BLaER1 treated with 17β-estradiol and CSF1 and Interleukin-3, amounts not matched to agents 10 nM and 100 nM (cell line): ENCODE measurements around the gene PLEKHA7.

ENCODE experiments used
- H3K27ac ChIP-seq, 11 experiments: shearing (Covaris generic); formaldehyde crosslinking; 2 replicates each; pipeline ENCODE4 v1.8.1; 2022
- H3K27me3 ChIP-seq, 11 experiments: shearing (Covaris generic); formaldehyde crosslinking; 2 replicates each; pipeline ENCODE4 v1.8.1; 2022
- H3K36me3 ChIP-seq, 11 experiments: shearing (Covaris generic); formaldehyde crosslinking; 2 replicates each; pipeline ENCODE4 v1.8.1; 2022
- H3K4me1 ChIP-seq, 10 experiments: shearing (Covaris generic); formaldehyde crosslinking; 2 replicates each; pipeline ENCODE4 v1.8.1; 2022
- H3K4me2 ChIP-seq, 11 experiments: shearing (Covaris generic); formaldehyde crosslinking; 2 replicates each; pipeline ENCODE4 v1.8.1; 2022
- H3K4me3 ChIP-seq, 10 experiments: shearing (Covaris generic); formaldehyde crosslinking; 2 replicates each; pipeline ENCODE4 v1.8.1; 2022
- H3K9ac ChIP-seq, 11 experiments: shearing (Covaris generic); formaldehyde crosslinking; 2 replicates each; pipeline ENCODE4 v1.8.1; 2022
- H3K9me3 ChIP-seq, 11 experiments: shearing (Covaris generic); formaldehyde crosslinking; replicated peaks in 1 of 11; 2 replicates each; pipeline ENCODE4 v1.8.1; 2022
- H4K20me1 ChIP-seq, 11 experiments: shearing (Covaris generic); formaldehyde crosslinking; 2 replicates each; pipeline ENCODE4 v1.8.1; 2022
- Cebpa-rat ChIP-seq, 11 experiments: shearing (Covaris generic); IDR thresholded peaks; 2 replicates each; pipeline ENCODE4 v1.8.1; 2022

PLEKHA7 gene

DNA sequence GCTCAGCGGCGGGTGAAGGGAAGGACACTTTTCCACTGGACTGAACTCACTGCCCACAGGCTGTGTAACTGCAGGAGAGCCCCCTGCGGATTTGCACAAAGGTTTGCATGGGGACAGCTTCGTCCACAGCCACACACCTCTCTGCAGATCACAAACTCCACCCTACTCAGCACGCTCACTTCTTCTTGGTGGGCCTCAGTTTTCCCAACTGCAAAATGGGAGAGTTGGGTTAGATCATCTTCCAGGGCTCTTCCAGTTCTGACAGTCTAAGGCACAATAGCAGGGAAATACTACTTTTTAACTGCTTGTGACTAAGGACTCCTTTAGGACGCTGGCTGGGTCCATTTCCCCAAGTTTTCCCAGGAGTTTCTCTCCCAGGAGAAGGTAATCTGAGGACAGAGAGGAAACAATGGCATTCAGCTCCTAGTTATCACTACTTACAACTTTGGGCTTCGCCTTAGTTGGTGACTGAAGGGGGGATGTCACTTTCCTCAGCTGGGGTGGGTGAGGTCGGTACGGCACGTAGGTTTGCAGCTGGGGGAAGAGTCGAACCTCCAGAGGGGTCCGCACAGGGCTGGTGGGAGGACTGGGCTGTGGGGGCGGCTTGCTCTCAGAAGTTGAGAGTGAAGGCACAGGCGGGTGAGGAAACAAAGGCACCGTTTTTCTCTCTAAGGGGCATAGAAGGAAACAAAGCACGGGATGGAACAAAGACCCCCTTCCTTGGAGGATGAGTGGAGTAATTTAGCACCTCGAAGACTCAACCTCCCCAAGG lies 220.0 kb downstream of the PLEKHA7 start:
- H3K27ac ChIP-seq, result peak overlapping the region in 6 of 11 experiments; percentile 52 to 83 (median 73); a peak in 9 of 22 replicates
- H3K36me3 ChIP-seq, result no peaks in the 10 kb centered on the region
- H3K4me2 ChIP-seq, result peak overlapping the region in 6 of 11 experiments; percentile 64 to 93 (median 82); a peak in 11 of 22 replicates
- TF ChIP-seq Cebpa-rat (IDR thresholded peaks at IDR 0.05), result no peak
- peak overlapping the region in 1 of 11 experiments; percentile 58; a peak in 1 of 22 replicates for H3K9ac ChIP-seq
- no peaks in the 10 kb centered on the region for H3K27me3 ChIP-seq
- no peaks in the 10 kb centered on the region for H3K9me3 ChIP-seq
- H3K4me1 ChIP-seq, result peaks cover 37 to 78% (median 59%) of the 10 kb centered on the region in 10 experiments
- H4K20me1 ChIP-seq, result 0 out of 22 replicates have a peak, but pooled peaks cover 0 to 4% (median 0%) of the 10 kb centered on the region in 11 experiments
- H3K4me3 ChIP-seq, result no peak overlapping the region

DNA sequence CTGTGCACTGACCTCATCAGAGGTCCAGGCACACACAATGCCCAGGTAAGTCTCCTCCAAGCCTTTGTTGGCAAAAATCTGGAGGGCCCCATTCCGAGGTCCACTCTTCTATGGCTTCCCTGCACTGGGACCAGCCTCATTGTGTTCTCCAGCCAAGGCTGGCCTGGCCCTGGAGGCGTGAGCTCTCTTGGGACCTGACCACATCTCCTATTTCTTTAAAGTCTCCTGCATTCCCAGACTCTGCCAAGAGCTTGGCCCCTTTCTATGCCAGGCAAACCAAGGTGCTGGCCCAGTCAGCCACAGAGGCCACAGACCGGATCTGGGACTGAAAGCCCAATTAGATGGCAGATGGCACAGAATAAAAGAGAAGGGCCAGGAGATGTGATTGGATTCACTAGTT lies 220.7 kb downstream of the PLEKHA7 start:
- H3K36me3 ChIP-seq, result no peaks in the 10 kb centered on the region
- H3K9ac ChIP-seq, result no peak overlapping the region
- no peaks in the 10 kb centered on the region for H3K27me3 ChIP-seq
- H3K4me2 ChIP-seq, result peak overlapping the region in 7 of 11 experiments; percentile 69 to 93 (median 82); a peak in 12 of 22 replicates
- no peak for TF ChIP-seq Cebpa-rat (IDR thresholded peaks at IDR 0.05)
- no peak overlapping the region for H3K4me3 ChIP-seq
- 0 out of 22 replicates have a peak, but pooled peaks cover 0 to 4% (median 0%) of the 10 kb centered on the region in 11 experiments for H4K20me1 ChIP-seq
- peak overlapping the region in 8 of 11 experiments; percentile 3 to 85 (median 31); a peak in 10 of 22 replicates for H3K27ac ChIP-seq
- H3K4me1 ChIP-seq, result peaks cover 37 to 79% (median 61%) of the 10 kb centered on the region in 10 experiments
- H3K9me3 ChIP-seq, result no peaks in the 10 kb centered on the region

DNA sequence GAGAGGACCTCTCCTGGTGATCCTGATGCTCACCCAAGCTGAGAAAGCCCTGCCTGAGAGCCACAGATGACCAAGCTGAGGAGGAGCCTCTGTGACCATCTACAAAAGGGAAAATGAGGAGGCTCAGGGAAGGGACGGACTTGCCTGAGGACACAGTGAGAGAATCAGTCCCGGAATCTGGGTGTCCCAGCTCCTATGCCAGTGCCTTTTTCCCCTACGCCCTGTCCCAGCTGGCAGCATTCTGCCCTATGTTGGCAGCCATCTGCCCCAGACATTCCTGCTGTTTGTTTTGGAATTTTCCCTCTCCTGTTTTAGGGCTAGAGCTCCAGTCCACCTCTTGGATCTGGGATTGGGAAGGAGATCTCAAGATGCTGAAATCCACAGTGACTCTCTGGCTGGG lies 221.2 kb downstream of the PLEKHA7 start:
- Histone ChIP-seq H3K9me3 (no peaks in the 10 kb centered on the region), H4K20me1 (0 out of 22 replicates have a peak, but pooled peaks cover 0 to 4% (median 0%) of the 10 kb centered on the region in 11 experiments), H3K4me1 (peaks cover 37 to 80% (median 61%) of the 10 kb centered on the region in 10 experiments), H3K4me2 (peak overlapping the region in 10 of 11 experiments; percentile 11 to 93 (median 72); a peak in 19 of 22 replicates), H3K9ac (0 out of 22 replicates have a peak overlapping the region, but pooled peaks of 1 of the 11 experiments have one; percentile 6), H3K27me3 (no peaks in the 10 kb centered on the region), H3K36me3 (no peaks in the 10 kb centered on the region), H3K4me3 (no peak overlapping the region), H3K27ac (peak overlapping the region in 9 of 11 experiments; percentile 12 to 85 (median 47); a peak in 13 of 22 replicates)
- no peak for TF ChIP-seq Cebpa-rat (IDR thresholded peaks at IDR 0.05)

DNA sequence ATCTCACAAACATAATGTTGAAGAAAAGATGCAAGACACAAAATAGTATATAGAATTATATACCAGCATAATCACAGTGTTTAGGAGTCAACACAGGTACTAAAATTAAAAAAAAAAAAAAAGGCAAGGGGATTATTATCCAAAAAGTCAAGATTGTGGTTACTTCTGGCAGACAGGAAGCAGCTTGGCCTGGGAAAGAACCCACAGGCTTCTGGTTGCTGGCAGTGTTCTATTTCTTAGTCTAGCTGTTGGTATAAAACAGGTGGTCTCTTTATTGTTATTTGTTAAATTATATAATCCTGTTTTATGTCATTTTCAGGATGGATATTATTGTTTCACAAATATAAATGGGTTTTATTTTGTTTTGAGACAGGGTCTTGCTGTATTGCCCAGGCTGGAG lies 221.8 kb downstream of the PLEKHA7 start:
- peak overlapping the region in 1 of 11 experiments; percentile 6; a peak in 1 of 22 replicates for H3K9ac ChIP-seq
- peaks cover 37 to 77% (median 61%) of the 10 kb centered on the region in 10 experiments for H3K4me1 ChIP-seq
- peak overlapping the region in 10 of 11 experiments; percentile 11 to 93 (median 72); a peak in 19 of 22 replicates for H3K4me2 ChIP-seq
- peak overlapping the region in 8 of 11 experiments; percentile 12 to 85 (median 53); a peak in 12 of 22 replicates for H3K27ac ChIP-seq
- H3K27me3 ChIP-seq, result no peaks in the 10 kb centered on the region
- TF ChIP-seq Cebpa-rat (IDR thresholded peaks at IDR 0.05), result no peak
- no peak overlapping the region for H3K4me3 ChIP-seq
- H3K36me3 ChIP-seq, result no peaks in the 10 kb centered on the region
- H3K9me3 ChIP-seq, result no peaks in the 10 kb centered on the region
- 0 out of 22 replicates have a peak, but pooled peaks cover 0 to 4% (median 0%) of the 10 kb centered on the region in 11 experiments for H4K20me1 ChIP-seq

DNA sequence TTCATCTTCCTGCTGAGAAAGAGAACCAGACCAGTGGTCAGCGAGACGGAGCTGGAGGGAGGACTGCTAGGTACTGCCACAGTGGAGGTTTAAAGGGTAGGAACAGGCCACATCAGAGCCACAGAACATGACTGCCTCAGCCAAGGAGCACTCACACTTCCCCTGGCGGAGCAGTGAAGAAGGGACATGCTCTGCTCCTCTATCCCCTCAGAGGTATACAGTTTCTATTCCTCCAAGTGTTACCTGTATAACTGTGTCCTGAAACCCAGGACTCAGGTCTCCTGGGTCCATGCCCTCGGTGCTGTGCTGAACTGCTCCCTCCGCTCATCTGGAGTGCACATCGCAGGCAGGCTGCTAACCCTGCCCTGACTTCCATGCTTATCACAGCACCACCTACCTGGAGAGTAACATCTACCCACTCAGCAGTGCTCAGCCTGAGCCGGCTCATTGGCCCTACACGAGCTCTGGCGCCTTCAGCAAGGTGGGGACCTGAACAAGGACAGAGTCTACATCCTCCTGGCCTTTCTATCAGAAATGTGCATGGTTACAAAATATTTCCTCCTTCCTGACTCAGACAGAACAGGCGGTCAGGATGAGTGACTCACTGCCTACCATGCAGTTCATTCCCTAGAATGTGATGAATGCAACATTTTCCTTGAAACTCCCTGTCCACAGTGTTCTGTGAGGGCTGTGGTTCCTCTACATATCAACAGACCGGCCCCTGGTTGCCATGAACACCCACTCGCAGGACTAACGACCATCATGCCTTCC lies 222.8 kb downstream of the PLEKHA7 start:
- peak overlapping the region in 10 of 11 experiments; percentile 2 to 85 (median 64); a peak in 19 of 22 replicates for H3K27ac ChIP-seq
- no peaks in the 10 kb centered on the region for H3K36me3 ChIP-seq
- 0 out of 22 replicates have a peak, but pooled peaks cover 0 to 4% (median 0%) of the 10 kb centered on the region in 11 experiments for H4K20me1 ChIP-seq
- H3K9ac ChIP-seq, result peak overlapping the region in 7 of 11 experiments; percentile 5 to 64 (median 45); a peak in 12 of 22 replicates
- peaks cover 37 to 77% (median 61%) of the 10 kb centered on the region in 10 experiments for H3K4me1 ChIP-seq
- peak overlapping the region in 2 of 10 experiments; percentile 12; a peak in 3 of 20 replicates for H3K4me3 ChIP-seq
- no peaks in the 10 kb centered on the region for H3K9me3 ChIP-seq
- H3K27me3 ChIP-seq, result no peaks in the 10 kb centered on the region
- TF ChIP-seq Cebpa-rat (IDR thresholded peaks at IDR 0.05), result no peak
- peak overlapping the region in 10 of 11 experiments; percentile 12 to 93 (median 77); a peak in 19 of 22 replicates for H3K4me2 ChIP-seq

DNA sequence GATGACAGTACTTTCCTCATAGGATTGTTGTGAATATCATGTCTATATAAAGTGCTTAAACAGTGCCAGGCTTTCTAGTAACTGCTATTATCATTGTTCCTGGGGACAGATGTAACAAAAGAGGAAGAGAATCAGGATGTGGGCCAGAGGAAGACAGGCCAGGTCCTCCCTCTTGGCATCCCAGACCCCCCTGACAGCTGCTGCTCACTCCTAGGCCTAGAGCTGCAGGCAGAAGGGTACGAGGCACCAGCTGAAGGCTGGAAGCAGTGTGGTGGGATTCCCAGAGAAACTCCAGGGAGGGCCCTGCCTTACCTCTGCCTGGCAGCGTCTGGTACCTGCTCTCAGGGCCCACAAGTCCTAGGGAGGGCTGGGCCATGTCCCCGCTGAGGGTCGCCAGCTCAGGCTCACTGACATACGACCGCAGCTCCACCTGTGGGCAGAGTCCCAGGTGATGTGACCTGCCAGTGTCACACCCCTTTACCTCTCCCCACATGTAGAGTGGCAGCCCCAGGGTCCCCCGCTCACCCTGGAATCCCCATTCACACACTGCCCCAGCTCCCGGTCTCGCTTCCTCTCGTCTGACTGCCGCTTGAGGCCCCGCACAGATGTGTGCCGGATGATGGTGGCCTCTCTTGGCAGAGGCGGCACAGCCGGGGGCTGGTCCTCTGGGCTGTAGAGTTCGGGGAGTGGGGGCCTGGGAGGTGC lies 223.6 kb downstream of the PLEKHA7 start:
- Histone ChIP-seq H3K27ac (peak overlapping the region in 10 of 11 experiments; percentile 2 to 85 (median 64); a peak in 19 of 22 replicates), H3K4me1 (peaks cover 37 to 74% (median 61%) of the 10 kb centered on the region in 10 experiments), H3K4me2 (peak overlapping the region in 10 of 11 experiments; percentile 9 to 93 (median 77); a peak in 19 of 22 replicates)

DNA sequence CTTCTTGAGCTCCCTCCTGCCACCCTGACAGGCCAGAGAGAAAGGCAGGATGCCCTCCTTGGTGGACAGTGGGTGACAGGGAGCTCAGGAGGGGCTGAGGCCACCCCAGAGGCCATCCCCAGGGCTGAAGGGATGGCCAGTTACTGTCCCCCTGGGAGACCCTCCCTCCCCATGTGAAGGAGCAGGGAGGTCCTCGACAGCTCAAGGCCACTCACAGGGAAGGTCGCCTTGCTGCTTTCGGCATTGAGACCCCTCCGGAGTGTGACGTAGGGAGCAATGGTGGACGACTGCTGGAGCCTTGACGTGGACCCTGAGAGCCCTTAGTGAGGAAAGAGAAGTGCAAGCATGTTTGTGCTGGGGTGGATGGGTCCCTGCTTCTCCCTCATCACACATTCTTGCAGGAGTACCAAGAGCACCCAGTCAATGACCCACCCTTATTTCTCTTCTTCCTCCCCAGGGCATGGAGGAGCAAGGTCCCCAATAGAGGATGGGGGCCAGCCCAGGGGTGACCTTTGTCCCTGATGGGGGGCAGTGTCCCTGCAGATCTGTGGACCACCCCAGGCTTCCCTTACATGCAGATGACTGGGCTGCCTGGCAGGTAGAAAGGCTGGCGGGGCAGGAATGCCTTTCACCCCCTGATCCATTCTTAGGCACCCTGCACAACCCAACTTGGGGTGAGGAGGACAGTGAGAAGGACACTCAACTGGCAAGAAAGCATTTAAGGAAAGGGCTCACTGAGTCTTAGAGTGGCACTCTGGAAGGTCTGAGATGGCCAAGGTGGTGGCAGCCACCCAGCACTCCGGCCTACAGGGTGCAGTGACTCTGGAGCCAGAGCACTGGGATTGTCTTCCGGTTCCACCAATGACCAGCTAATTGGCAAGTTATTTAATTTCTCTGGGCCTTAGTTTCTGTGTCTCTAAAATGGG lies 224.4 kb downstream of the PLEKHA7 start:
- no peaks in the 10 kb centered on the region for H3K9me3 ChIP-seq
- H3K4me3 ChIP-seq, result peak overlapping the region in 1 of 10 experiments; percentile 7; a peak in 1 of 20 replicates

More for the DNA sequence above, 223.6 kb downstream of the PLEKHA7 start:
- H3K9ac ChIP-seq, result peak overlapping the region in 8 of 11 experiments; percentile 1 to 64 (median 42); a peak in 13 of 22 replicates
- H3K36me3 ChIP-seq, result no peaks in the 10 kb centered on the region
- peak overlapping the region in 2 of 10 experiments; percentile 7 to 12; a peak in 2 of 20 replicates for H3K4me3 ChIP-seq
- H4K20me1 ChIP-seq, result 0 out of 22 replicates have a peak, but pooled peaks cover 0 to 4% (median 0%) of the 10 kb centered on the region in 11 experiments
- H3K9me3 ChIP-seq, result no peaks in the 10 kb centered on the region
- TF ChIP-seq Cebpa-rat (IDR thresholded peaks at IDR 0.05), result no peak
- no peaks in the 10 kb centered on the region for H3K27me3 ChIP-seq

More for the DNA sequence above, 224.4 kb downstream of the PLEKHA7 start:
- H3K4me1 ChIP-seq, result peaks cover 30 to 71% (median 56%) of the 10 kb centered on the region in 10 experiments
- H4K20me1 ChIP-seq, result 0 out of 22 replicates have a peak, but pooled peaks cover 0 to 4% (median 0%) of the 10 kb centered on the region in 11 experiments
- H3K27ac ChIP-seq, result peak overlapping the region in 6 of 11 experiments; percentile 24 to 75 (median 58); a peak in 7 of 22 replicates
- H3K27me3 ChIP-seq, result no peaks in the 10 kb centered on the region
- TF ChIP-seq Cebpa-rat (IDR thresholded peaks at IDR 0.05), result no peak
- H3K4me2 ChIP-seq, result peak overlapping the region in 10 of 11 experiments; percentile 9 to 93 (median 77); a peak in 18 of 22 replicates
- H3K36me3 ChIP-seq, result no peaks in the 10 kb centered on the region
- H3K9ac ChIP-seq, result peak overlapping the region in 3 of 11 experiments; percentile 1 to 56 (median 46); a peak in 2 of 22 replicates
